Psoas muscle (tissue), 8 donors: ENCODE data around the gene BBS4. TPM values are rescaled to one million over a fixed set of nuclear protein-coding genes. Genes with fewer than 3 reads are reported as not detected.

ENCODE experiments used
- ATAC-seq, 4 donors: fragments of 200-7000 bp; cut with Tn5 transposase; one replicate each; pipeline ENCODE4 v1.9.1; 2020; ENCODE audit warnings: moderate library complexity in 3 of 4, mild to moderate bottlenecking in 2 of 4
- DNase-seq, 2 donors: peaks; one replicate each; pipeline ENCODE4 v3.0.0-alpha.2; 2020
- H3K27ac ChIP-seq: fragments of 200-600 bp; one replicate; pipeline ENCODE4 v1.8.0; 2022
- H3K27me3 ChIP-seq, 3 donors: fragments of 200-600 bp in 1 of 3; one replicate each; pipeline versions ENCODE4 v1.6.1 to v1.8.0; 2013 to 2022; ENCODE audit warnings: low read length in 2 of 3, mild to moderate bottlenecking in 2 of 3, moderate library complexity in 1 of 3; ENCODE audit not compliant: insufficient read depth in 3 of 3
- H3K36me3 ChIP-seq, 2 donors: fragments of 200-600 bp in 1 of 2; one replicate each; pipeline versions ENCODE4 v1.6.1 to v1.8.0; 2013 to 2022; ENCODE audit warnings: low read depth in 1 of 2, mild to moderate bottlenecking in 1 of 2, moderate library complexity in 1 of 2; ENCODE audit not compliant: insufficient read depth in 1 of 2
- H3K4me1 ChIP-seq: fragments of 200-600 bp; one replicate; pipeline ENCODE4 v1.8.0; 2022
- H3K4me3 ChIP-seq: fragments of 200-600 bp; one replicate; pipeline ENCODE4 v1.8.0; 2022; ENCODE audit warnings: mild to moderate bottlenecking
- H3K9me3 ChIP-seq: fragments of 200-600 bp; one replicate; pipeline ENCODE4 v1.8.0; 2022
- WGBS, 3 donors: extraction: QIAGEN DNeasy Blood & Tissue Kit; methylation state at CpG; one replicate each; pipeline versions ENCODE4 v1.1.6 to v1.1.7; 2013; 5-methylcytosine and 5-hydroxymethylcytosine counted together
- intact Hi-C, 2 donors: fragments of 100-400 bp; cut with DNase I; formaldehyde crosslinking; loops; one replicate each; pipeline versions ENCODE4 v1.11.0 to v1.14.2; 2022
- polyA plus RNA-seq, 3 donors: library from polyadenylated mRNA; stranded (reverse); fragments of 200-250 nt; gene quantifications; one replicate each; pipeline ENCODE4 v1.2.3, GENCODE V29; 2013
- total RNA-seq, 4 donors: library from RNA; stranded (reverse); fragmentation: NEBNext Ultra II Directional in 2 of 4; extraction: Animal tissue kit (Norgen Biotek cat#: 25700) in 2 of 4; gene quantifications; one replicate each; pipeline versions ENCODE4 v1.2.1 to v1.2.4, GENCODE V29; 2021 to 2023
- TF ChIP-seq, protein P1 (sequence below): fragments of 200-600 bp; IDR thresholded peaks from one replicate; pipeline ENCODE4 v1.8.0; 2022; ENCODE audit warnings: antibody characterized with exemption
- donor health status: healthy with polysubstance abuse.
- donor health status: DM: no; HTN: no; CAD: no; lungs with moderate emphysema.
- donor health status: Bipolar disorder and iron deficiency.
- donor health status: healthy.
- donor health status: DM: yes; HTN: yes; CAD: no.
- donor health status: DM: no; HTN: no; CAD: no.
- donor health status: DM: no; HTN: no; CAD: no.
- donor health status: DM: yes; HTN: yes; CAD: no.

Gene BBS4
- total and polyA plus RNA-seq, 7 donors: 12.0 to 38.6 (median 15.9) TPM

DNA sequence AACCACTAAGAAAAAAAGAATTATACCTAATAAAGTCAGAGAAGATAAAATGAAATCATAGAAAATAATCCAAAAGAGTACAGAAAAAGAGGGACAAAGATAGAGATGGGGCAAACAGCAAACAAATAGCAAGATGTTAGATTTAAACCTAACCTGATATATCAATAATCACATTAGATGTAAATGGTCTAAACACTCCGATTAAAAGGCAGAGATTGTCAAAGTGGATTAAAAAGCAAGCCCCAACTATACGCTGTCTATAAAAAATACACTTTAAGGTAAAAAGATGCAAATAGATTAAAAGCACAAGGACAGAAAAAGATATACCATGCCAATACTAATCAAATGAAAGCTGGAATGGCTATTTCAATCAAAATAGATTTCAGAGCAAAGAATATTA lies 80.8 kb downstream of the BBS4 start:
- TF ChIP-seq, protein P1, sequence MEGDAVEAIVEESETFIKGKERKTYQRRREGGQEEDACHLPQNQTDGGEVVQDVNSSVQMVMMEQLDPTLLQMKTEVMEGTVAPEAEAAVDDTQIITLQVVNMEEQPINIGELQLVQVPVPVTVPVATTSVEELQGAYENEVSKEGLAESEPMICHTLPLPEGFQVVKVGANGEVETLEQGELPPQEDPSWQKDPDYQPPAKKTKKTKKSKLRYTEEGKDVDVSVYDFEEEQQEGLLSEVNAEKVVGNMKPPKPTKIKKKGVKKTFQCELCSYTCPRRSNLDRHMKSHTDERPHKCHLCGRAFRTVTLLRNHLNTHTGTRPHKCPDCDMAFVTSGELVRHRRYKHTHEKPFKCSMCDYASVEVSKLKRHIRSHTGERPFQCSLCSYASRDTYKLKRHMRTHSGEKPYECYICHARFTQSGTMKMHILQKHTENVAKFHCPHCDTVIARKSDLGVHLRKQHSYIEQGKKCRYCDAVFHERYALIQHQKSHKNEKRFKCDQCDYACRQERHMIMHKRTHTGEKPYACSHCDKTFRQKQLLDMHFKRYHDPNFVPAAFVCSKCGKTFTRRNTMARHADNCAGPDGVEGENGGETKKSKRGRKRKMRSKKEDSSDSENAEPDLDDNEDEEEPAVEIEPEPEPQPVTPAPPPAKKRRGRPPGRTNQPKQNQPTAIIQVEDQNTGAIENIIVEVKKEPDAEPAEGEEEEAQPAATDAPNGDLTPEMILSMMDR: no peak
- H3K4me3 ChIP-seq: no peak overlapping the region
- WGBS, 3 donors: 97 to 99% (median 98%) methylated on average over 2 of the region's 2 CpGs
- H3K4me1 ChIP-seq: no peaks in the 10 kb centered on the region
- peaks cover 6 to 87% of the 10 kb centered on the region in 2 donors for H3K36me3 ChIP-seq
- H3K9me3 ChIP-seq: peaks cover 15% of the 10 kb centered on the region
- no peak for DNase-seq
- no peak overlapping the region for H3K27ac ChIP-seq
- H3K27me3 ChIP-seq: no peaks in the 10 kb centered on the region
- intact Hi-C loops: no loop called here
- ATAC-seq: no peak

DNA sequence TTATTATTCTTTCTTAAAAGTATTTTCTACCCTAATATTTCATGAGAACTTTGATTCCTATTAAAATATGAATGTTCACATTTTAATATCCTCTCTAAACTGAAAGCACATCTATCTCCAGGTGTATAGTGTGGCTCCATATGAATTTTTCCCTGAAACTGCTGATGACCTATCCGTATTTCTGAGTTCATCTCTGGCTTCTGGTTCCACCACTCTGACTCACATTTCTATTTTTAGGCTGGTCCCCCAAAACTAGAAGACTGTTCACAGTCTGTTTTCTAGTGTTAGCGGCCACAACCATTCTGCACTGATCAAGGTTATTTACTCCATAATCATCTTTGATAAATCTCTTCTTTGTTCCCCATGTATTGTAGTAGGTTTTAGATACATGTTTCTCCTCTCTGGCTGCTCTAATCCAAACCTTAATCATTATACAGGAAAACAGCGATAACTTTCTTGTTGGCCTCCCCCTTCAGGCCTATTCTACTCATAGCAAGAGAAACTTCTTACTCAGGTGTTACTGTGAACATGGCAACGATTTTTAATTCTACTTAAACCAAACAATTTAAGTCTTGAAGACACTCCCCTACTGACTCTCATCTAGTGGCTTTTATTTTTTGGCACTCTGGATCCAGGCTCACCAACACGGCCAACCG lies 84.8 kb downstream of the BBS4 start:
- intact Hi-C loops: no loop called here
- no peaks in the 10 kb centered on the region for H3K4me1 ChIP-seq
- DNase-seq (no peak), ATAC-seq (no peak)
- peaks cover 10 to 95% of the 10 kb centered on the region in 2 donors for H3K36me3 ChIP-seq
- peaks cover 15% of the 10 kb centered on the region for H3K9me3 ChIP-seq
- 82 to 91% (median 82%) methylated on average over 6 of the region's 6 CpGs for WGBS, 3 donors
- H3K27me3 ChIP-seq: no peaks in the 10 kb centered on the region
- no peak overlapping the region for H3K4me3 ChIP-seq
- TF ChIP-seq, protein P1: no peak
- H3K27ac ChIP-seq: no peak overlapping the region

DNA sequence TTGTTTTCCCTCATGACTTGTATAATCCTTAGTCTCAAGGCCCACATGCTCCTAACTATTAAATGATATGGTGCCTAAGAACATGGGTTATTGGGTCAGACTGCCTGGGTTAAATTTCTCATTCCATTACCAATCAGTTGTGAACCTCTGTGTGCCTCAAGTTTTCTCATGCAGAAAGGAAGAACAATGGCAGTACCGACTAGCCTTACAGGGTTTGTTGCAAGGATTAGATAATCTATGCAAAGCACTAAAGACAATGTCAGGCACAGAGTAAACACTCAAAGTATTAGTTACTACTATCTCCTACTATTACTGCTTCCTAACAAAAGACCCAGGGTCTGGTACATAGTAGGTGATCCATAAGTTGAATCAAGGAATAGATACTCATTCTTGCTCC lies 85.3 kb downstream of the BBS4 start:
- TF ChIP-seq, protein P1: no peak
- H3K27ac ChIP-seq: no peak overlapping the region
- 79 to 81% (median 81%) methylated on average over 1 of the region's 1 CpG for WGBS, 3 donors
- H3K4me1 ChIP-seq: no peaks in the 10 kb centered on the region
- no peak for DNase-seq
- intact Hi-C loops: no loop called here
- no peak overlapping the region for H3K4me3 ChIP-seq
- no peak for ATAC-seq
- no peaks in the 10 kb centered on the region for H3K27me3 ChIP-seq
- peaks cover 8 to 93% of the 10 kb centered on the region in 2 donors for H3K36me3 ChIP-seq
- peaks cover 15% of the 10 kb centered on the region for H3K9me3 ChIP-seq

DNA sequence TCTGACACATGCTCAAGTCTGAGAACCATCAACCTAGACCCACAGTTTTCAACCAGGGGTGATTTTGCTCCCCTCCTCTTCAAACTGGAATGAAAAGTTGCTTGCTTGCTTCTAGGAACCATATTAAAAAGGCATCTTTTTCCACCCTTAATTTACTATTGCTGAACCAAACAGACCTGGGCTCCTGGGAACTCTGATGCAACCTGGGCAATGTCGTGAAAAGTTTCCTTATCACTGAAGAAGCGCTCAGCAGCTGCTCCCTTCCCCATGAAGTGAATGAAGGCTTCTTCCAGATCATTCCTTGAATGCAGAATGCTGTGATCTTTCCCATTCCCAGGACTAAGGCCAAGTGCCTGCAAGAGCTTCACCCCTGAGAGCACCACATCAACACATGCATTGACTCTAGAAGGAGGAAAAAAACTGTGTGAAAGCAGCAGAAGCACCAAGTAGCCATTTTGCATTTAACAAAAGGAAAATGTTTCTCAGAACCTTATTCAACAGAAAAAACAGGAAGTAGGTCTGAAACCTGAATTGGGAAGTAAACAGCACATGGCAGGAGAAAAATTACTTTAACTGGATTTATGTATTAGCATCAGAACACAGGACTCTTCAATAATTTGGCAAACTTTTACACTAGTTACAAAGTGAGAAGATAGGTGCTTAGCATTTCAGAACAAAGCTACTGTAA lies 88.8 kb downstream of the BBS4 start:
- no peak for ATAC-seq
- H3K36me3 ChIP-seq: peaks cover 10 to 86% of the 10 kb centered on the region in 2 donors
- intact Hi-C loops: no loop called here

More for the DNA sequence above, 88.8 kb downstream of the BBS4 start:
- H3K4me1 ChIP-seq: no peaks in the 10 kb centered on the region
- no peaks in the 10 kb centered on the region for H3K27me3 ChIP-seq
- H3K9me3 ChIP-seq: no peaks in the 10 kb centered on the region
- TF ChIP-seq, protein P1: no peak
- no peak overlapping the region for H3K4me3 ChIP-seq
- no peak for DNase-seq
- 84 to 93% (median 92%) methylated on average over 2 of the region's 2 CpGs for WGBS, 3 donors
- H3K27ac ChIP-seq: no peak overlapping the region
